GM04504 (cell line): ENCODE data around the gene IMMT.

ENCODE experiments used
- DNase-seq: peaks from one replicate; pipeline ENCODE4 v3.0.0-alpha.2; 2012; ENCODE audit warnings: low read depth

Gene IMMT

DNA sequence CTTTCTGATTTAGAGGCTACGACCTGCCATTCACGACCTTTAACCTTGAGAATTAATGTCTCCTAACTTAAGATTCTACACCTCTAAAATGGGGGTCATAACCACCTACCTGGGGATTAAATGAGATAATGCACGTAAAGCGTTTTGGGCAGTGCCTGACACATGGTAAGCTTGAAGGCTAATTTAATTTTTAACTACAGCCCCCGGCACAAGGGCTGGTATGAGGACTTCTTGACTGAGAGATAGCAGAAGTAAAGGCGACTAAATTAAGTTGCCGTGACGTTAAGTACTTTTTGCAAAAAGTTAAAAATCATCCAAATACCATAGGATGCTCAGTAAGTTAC lies 4.5 kb upstream of the IMMT start:
- no peak for DNase-seq

DNA sequence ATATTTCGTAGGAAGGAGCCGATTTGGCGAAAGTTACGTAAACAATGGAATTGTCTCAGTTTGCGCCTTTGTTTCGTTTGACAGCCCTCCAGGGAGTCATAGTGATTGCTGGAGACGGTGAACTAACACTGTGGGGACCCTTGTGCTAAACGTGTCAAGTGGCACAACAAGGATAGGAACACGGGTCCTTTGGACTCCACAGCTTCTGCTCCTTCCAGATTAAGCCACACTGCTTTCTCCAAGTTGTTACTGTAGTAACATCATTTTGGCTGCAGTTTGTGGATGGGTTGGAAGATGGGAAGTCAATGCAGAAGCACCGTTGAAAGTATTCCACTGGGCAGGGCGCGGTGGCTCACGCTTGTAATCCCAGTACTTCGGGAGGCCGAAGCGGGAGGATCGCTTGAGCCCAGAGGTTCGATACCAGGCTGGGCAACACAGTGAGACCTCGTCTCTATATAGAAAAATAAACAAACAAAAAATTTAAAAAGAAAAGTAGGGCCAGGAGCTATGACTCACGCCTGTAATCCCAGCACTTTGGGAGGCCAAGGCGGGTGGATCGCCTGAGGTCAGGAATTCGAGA lies 636 bp upstream of the IMMT start:
- DNase-seq = no peak

DNA sequence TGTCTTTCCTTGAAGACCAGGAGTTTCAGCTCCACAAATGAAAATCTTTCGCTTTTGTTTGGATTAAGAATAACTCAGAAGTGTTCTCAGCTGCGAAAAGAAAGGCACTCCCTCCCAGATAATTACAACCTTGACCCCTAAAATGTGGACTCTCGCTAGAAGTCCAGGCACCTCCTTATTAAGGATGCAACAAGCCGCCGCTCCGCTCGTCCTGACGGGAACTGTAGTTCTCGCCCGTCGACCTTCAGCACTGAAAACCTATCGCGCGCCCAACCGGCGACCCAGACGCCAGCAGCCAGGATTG lies 559 bp downstream of the IMMT start:
- DNase-seq = peak; percentile 88

GRCh38 chr2:86193901-86194567 lies 1.2 kb downstream of the IMMT start:
- no peak for DNase-seq

DNA sequence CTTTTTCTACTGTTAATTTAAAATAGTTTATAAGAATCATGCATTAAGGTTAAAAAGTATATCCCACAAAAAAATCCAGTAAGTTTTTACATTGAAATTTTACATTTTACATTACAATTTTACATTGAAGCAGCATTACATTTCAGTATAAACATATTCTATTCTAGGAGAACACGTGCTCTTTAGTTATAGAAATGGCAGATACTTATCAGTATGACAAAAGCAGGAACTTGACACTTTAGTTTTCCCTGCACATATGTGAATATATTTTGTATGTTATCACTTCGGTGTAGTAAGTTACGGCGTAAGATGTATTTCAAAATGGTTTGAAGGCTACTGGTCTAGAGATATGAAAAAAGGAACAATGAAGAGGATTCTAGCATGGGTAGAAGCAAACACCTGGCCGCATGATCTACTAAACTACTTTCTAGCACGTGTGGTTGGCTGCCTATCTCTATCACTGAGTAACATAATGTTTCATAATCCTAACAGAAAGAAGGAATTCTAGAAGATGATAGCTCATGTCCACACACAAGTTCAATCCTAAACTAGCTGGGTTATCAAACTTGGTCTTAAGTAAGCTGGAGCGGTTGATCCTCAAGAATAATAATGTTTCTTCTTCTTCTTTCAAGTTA lies 5.4 kb downstream of the IMMT start:
- DNase-seq = no peak

DNA sequence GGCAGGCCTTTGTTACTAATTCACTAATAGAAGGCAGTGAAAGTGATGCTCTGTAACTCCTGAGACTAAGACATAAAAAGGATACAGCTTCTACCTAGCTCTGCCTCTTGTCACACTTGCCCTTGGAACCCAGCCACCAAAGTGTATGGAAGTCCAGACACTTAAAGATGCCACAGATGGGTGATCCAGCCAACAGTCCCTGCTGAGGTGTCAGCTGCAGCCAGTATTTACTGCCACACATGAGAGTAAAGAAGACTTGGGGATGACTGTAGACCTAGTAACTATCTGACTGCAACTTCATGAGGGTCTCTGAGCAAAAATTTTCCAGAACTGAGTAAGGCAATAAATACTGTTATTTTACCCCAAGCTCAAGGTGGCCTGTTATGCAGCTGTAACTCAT lies 8.8 kb downstream of the IMMT start:
- no peak for DNase-seq

DNA sequence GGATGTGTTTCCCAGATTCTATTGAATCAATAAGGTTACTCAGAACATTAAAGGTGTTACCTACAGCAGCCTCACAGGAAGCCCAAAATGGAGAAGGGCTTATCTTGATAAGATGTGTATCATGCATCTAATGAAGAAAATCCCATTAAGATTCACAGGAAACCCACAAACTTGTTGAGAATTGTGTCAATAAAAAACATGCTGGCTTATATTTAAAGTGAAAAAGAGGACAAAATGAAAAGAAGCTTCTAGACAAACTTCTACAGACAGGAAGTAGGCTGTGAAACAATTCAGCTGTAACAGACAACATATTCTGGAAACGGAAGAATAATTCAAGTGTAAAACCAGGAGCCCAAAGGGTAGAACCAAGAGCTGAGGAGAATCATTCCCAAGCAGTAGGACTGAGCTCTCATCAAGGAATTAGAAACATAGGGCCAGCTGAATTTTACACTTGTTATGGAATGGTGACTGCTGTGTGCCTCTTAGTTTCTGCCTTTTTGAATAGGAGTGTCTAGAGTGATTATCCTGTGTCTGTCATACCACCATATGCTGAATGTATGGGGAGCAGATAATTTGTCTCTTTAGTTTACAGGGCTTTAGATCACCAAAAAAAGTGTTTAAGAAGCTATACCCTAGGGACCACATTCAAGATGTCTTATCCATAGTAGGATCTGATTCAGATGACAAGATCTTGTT lies 9.6 kb downstream of the IMMT start:
- DNase-seq = no peak

- no peak for DNase-seq
Measured at GRCh38 chr2:86176597-86176996, 18.7 kb downstream of the IMMT start.

DNA sequence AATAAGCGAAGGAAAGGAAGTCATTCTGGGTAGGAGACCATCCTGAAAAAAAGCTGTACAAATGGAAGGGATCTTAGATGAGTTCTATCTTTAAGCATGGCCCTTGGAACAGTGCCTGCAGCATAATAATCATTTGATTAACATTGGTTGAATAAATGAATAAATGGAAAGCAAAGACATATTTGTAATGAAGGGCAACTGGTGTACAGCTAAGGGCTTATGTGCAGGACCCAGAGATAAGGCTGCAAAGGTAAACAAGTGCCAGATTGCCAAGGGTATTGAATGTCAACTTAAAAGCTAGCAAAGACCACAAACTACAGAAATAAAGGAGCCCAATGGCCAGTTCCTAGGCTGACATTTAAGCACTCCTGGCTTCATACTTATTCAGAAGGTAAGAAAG lies 19.4 kb downstream of the IMMT start:
- DNase-seq = no peak

DNA sequence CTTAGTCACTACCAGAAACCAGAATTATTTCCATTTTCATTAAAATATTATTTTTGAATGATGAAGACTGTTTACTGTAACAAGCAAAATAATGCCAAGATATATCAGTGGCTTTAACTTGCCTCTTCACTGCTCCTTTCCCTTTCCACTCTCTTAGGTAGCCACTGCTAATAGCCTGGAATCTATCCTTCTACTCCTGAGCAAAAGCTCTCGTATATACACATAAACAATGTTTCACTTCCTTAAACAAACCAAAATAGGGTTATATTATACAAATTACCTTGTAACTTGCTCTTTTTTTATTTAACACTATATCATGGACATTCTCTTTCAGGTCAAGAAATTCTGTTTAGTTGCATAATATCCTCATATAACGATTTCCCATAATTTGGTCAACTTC lies 20.8 kb downstream of the IMMT start:
- DNase-seq = no peak

- no peak for DNase-seq
Measured at GRCh38 chr2:86172610-86173009, 22.7 kb downstream of the IMMT start.

- DNase-seq = no peak
Measured at GRCh38 chr2:86171295-86171694, 24.0 kb downstream of the IMMT start.

- no peak for DNase-seq
Measured at GRCh38 chr2:86170449-86170848, 24.8 kb downstream of the IMMT start.

- DNase-seq = no peak
Measured at GRCh38 chr2:86160156-86160952, 34.9 kb downstream of the IMMT start.

DNA sequence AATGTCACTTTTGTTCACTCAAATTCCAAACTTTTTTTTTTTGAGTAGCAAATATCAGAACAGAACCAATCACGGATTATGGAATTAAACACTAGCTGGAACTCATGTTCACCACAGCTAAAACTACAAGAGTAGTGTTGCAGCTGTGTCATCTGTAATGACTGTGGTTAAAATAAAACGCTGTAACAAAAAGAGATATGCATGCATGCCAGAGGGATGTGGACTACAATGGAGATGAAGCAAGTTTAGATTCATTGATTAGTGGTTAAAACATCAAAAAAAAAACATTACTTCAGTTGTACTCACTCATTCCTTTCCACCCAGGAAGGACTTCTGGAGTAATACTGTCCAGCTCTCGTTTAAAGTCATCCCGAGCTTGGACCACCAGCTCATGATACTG lies 37.0 kb downstream of the IMMT start:
- DNase-seq = no peak

DNA sequence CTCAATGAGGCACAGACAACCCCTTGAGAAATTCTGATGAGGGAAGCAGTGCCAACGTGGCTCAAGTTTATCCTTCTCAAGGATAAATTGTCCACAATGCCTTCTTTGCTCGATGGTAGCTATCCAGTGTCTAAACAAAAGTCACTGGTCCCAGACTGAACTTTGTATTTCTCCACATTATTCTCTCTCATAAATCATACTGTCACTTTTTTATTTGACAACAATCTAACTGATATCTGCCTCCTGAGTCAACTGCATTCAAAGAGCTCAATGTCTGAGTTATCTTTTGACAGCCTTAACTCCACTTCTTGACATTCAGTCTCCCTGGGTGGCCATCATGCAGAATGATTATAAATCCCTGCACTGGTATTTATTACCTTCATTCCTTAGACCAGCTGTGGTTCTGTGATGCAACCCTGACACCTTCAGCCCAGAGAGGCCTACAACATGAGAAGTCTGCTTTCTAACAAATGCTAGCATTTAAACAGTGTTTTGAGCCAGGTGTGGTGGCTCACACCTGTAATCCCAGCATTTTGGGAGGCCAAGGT lies 38.2 kb downstream of the IMMT start:
- DNase-seq = no peak

DNA sequence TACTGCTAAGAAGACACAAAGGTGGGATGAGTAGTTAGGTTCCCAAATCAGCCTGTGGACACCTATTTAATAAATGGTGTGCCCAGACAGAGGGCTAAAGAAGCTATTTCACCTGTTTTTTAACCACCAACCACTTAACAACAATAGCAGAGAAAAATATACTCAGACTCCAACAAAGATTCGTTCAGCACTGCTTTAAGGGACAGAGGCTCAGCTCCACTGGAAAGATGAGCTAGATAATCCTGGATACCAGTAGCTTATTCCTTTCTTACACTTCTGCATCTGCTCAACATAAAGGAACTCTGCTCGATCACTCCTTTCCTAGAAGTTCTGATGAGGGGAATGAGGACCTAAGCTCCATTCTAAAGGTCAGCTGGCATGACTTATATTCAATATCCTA lies 44.8 kb downstream of the IMMT start:
- no peak for DNase-seq

DNA sequence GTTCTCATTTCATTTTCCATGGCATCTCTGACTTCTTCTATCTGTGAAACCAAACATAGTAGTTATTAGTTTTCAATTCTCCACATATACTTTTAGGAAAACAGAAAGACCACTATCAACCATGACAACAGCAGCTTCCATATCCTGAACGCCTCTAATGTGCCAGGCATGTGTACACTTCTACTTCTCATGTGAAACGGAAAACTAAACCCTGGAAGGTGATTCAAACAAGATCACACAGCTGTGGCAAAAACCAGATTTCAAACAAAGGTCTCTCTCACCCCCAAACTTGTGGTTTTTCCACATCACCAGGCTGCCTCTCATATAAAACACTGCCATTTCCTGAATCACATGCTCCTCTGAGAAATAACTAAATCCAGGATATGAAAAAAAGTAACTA lies 47.5 kb downstream of the IMMT start:
- DNase-seq = no peak

- DNase-seq = no peak
Measured at GRCh38 chr2:86143926-86144685, 51.2 kb downstream of the IMMT start.

DNA sequence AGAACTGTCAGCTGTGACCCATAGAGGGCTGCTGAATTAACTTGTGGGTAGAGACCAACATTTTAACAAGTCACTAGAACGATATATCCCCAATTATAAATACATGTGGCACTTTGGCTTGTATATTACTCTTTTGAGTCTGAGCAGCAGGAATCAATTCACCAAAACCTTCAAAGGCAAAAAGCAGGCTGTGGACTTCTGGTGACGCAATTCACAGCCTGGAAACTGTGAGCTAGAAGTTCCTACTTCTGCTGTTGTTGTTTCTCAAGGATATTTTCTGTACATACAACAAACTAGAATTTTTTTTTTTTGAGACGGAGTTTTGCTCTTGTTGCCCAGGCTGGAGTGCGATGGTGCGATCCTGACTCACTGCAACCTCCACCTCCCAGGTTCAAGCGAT lies 52.0 kb downstream of the IMMT start:
- no peak for DNase-seq

GRCh38 chr2:86142436-86143257 lies 52.6 kb downstream of the IMMT start:
- DNase-seq = no peak
